ENCODE measurements around the gene OR4F29.
"Not testable (repeated sequence)": the region's sequence is repeated elsewhere in the genome, so short reads cannot be mapped to it uniquely, and the experiment has no call there.

The OR4F29 gene

GRCh38 chr1:451578-451977 is at the start of gene OR4F29:
Gene OR4F29 (minus strand): TSS chr1:451678. CDS start chr1:451678, 0 bp downstream.
- DNase-seq (ENCODE audit: insufficient read length, low spot score); FAIRE-seq: not testable (repeated sequence)
